Measurements from ENCODE around the gene IRF2BPL.

IRF2BPL gene

GRCh38 chr14:77009014-77009413 is 19.5 kb downstream of the IRF2BPL start:
- no peak for DNase-seq

GRCh38 chr14:77008541-77008940 is 20.0 kb downstream of the IRF2BPL start:
- no peak for DNase-seq

GRCh38 chr14:77007975-77008421 is 20.5 kb downstream of the IRF2BPL start:
- no peak for DNase-seq

- no peak for DNase-seq
Measured at GRCh38 chr14:77007183-77007974, 21.1 kb downstream of the IRF2BPL start.

GRCh38 chr14:77006132-77006531 is 22.4 kb downstream of the IRF2BPL start:
- no peak for DNase-seq

GRCh38 chr14:77005559-77005958 is 22.9 kb downstream of the IRF2BPL start:
- DNase-seq: no peak

- no peak for DNase-seq
Measured at GRCh38 chr14:77004711-77005460, 23.6 kb downstream of the IRF2BPL start.

GRCh38 chr14:77003960-77004710 is 24.4 kb downstream of the IRF2BPL start:
- DNase-seq: no peak

- no peak for DNase-seq
Measured at GRCh38 chr14:77002889-77003288, 25.6 kb downstream of the IRF2BPL start.

GRCh38 chr14:77002335-77002734 is 26.2 kb downstream of the IRF2BPL start:
- DNase-seq: no peak

- peak; percentile 67 for DNase-seq
Measured at GRCh38 chr14:77000340-77001270, 27.9 kb downstream of the IRF2BPL start.

- DNase-seq: no peak
Measured at GRCh38 chr14:76998910-76999309, 29.6 kb downstream of the IRF2BPL start.

- no peak for DNase-seq
Measured at GRCh38 chr14:76997257-76997970, 31.1 kb downstream of the IRF2BPL start.

GRCh38 chr14:76996563-76997146 is 31.9 kb downstream of the IRF2BPL start:
- no peak for DNase-seq

- no peak for DNase-seq
Measured at GRCh38 chr14:76995279-76996035, 33.1 kb downstream of the IRF2BPL start.

GRCh38 chr14:76993752-76994151 is 34.8 kb downstream of the IRF2BPL start:
- DNase-seq: no peak

- DNase-seq: no peak
Measured at GRCh38 chr14:76990084-76990483, 38.4 kb downstream of the IRF2BPL start.

- DNase-seq: no peak
Measured at GRCh38 chr14:76987956-76988520, 40.5 kb downstream of the IRF2BPL start.

GRCh38 chr14:76986231-76986565 is 42.3 kb downstream of the IRF2BPL start:
- DNase-seq: no peak

- peak; percentile 33 for DNase-seq
Measured at GRCh38 chr14:76985540-76986230, 42.8 kb downstream of the IRF2BPL start.
